ENCODE results near the gene KLHDC10. TPM values are rescaled to one million over a fixed set of nuclear protein-coding genes. Genes with fewer than 3 reads are reported as not detected.
"Not testable (repeated sequence)": the region's sequence is repeated elsewhere in the genome, so short reads cannot be mapped to it uniquely, and the experiment has no call there.

KLHDC10 gene
- total RNA-seq, 1 donor from 2014 or later, result 13.0 TPM

DNA sequence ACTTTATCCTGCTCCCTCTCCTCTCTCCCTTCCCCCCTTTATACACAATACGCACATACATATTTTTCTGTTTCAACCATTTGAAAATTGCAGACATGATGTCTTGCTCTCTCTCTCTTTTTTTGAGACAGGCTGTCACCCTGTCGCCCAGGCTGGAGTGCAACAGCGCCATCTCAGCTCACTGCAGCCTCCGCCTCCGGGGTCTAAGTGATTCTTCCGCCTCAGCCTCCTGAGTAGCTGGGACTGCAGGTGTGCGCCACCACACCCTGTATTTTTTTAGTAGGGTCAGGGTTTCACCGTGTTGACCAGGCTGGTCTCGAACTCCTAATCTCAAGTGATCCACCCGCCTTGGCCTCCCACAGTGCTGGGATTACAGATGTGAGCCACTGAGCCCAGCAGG lies 38.5 kb downstream of the KLHDC10 start:
- no peaks in the 10 kb centered on the region for H3K27me3 ChIP-seq
- DNase-seq (ENCODE audit: low spot score in 2 of 2), result no peak
- H3K4me3 ChIP-seq, result no peak overlapping the region
- intact Hi-C loops (cut with DNase I), result no loop called here
- TF ChIP-seq, protein P1, sequence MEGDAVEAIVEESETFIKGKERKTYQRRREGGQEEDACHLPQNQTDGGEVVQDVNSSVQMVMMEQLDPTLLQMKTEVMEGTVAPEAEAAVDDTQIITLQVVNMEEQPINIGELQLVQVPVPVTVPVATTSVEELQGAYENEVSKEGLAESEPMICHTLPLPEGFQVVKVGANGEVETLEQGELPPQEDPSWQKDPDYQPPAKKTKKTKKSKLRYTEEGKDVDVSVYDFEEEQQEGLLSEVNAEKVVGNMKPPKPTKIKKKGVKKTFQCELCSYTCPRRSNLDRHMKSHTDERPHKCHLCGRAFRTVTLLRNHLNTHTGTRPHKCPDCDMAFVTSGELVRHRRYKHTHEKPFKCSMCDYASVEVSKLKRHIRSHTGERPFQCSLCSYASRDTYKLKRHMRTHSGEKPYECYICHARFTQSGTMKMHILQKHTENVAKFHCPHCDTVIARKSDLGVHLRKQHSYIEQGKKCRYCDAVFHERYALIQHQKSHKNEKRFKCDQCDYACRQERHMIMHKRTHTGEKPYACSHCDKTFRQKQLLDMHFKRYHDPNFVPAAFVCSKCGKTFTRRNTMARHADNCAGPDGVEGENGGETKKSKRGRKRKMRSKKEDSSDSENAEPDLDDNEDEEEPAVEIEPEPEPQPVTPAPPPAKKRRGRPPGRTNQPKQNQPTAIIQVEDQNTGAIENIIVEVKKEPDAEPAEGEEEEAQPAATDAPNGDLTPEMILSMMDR (IDR thresholded peaks at IDR 0.05), result no peak
- H3K4me1 ChIP-seq, result no peaks in the 10 kb centered on the region
- H3K27ac ChIP-seq, result no peak overlapping the region
- no peaks in the 10 kb centered on the region for H3K9me3 ChIP-seq
- no peaks in the 10 kb centered on the region for H3K36me3 ChIP-seq

DNA sequence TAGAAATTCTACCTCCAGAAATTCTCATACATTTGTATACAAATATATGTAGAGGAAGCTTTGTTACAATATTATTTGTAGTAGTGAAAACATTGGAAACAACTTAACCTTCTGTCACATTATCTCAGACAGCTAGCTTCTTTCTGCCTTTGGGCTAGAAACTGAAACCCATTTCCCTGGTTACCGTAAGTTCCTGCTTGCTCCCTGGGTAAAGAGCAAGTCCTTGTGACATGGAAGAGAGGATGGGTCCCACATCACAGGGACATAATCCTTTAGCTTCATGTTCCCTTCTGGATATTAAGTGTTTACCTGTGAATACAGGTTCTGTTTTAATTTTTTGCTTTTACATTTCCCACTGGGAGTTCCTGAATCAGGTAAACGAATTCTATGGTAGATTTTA lies 41.8 kb downstream of the KLHDC10 start:
- Histone ChIP-seq H3K27ac (no peak overlapping the region), H3K36me3 (no peaks in the 10 kb centered on the region), H3K27me3 (no peaks in the 10 kb centered on the region), H3K4me1 (no peaks in the 10 kb centered on the region), H3K4me3 (no peak overlapping the region), H3K9me3 (no peaks in the 10 kb centered on the region)
- no peak for DNase-seq (ENCODE audit: low spot score in 2 of 2)
- TF ChIP-seq, protein P1 (IDR thresholded peaks at IDR 0.05), result no peak
- intact Hi-C loops (cut with DNase I), result no loop called here

DNA sequence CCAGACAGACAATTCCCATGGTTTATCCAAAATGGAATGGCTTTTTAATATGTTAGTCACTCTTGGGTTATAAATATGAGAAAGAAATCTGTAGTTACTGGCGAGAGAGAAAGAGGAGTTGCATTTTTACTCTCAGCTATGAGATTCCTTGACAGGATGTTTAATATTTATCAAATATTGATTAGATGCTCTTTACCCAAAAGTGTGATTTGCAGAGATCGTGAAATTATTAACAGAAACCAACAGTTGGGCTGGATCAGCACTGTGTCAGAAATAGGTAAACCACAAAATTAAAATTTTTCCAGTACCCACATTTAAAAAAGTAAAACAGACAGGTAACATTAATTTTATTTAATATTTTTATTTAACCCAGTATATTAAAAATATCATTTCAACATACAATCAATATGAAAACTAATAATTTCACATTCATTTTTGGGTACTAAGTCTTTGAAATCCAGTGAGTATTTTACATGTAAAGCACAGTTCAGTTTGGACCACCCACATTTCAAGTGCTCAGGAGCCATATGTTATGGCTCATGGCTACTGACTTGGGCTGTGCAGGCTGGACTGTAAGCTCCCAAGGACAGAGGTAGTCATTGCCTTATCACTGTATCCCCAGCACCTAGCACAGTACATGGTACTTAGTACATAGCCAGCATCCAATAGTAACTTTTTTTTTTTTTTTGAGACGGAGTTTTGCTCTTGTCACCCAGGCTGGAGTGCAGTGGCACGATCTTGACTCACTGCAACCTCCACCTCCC lies 42.5 kb downstream of the KLHDC10 start:
- TF ChIP-seq, protein P1 (IDR thresholded peaks at IDR 0.05), result no peak
- H3K9me3 ChIP-seq, result no peaks in the 10 kb centered on the region
- no peak overlapping the region for H3K27ac ChIP-seq
- H3K27me3 ChIP-seq, result no peaks in the 10 kb centered on the region
- peaks cover 0 to 4% of the 10 kb centered on the region in 2 donors for H3K36me3 ChIP-seq
- H3K4me3 ChIP-seq, result no peak overlapping the region
- no peaks in the 10 kb centered on the region for H3K4me1 ChIP-seq
- intact Hi-C loops (cut with DNase I), result no loop called here
- DNase-seq (ENCODE audit: low spot score in 2 of 2), result no peak

DNA sequence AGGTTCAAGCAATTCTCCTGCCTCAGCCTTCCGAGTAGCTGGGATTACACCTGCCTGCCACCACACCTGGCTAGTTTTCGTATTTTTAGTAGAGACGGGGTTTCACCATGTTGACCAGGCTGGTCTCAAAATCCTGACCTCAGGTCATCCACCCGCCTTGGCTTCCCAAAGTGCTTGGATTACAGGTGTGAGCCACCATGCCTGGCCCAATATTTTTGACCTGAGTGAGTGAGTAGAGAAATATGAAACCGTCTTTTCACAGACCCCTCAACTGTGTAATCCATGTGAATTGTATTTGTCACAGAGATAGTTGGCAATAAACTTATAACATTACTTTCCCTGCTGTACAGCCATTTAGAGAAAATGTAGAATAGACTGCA lies 43.1 kb downstream of the KLHDC10 start:
- peaks cover 5 to 10% of the 10 kb centered on the region in 2 donors for H3K36me3 ChIP-seq
- DNase-seq (ENCODE audit: low spot score in 2 of 2); H3K9me3 ChIP-seq; intact Hi-C loops (cut with DNase I); H3K27ac ChIP-seq; H3K4me3 ChIP-seq; H3K27me3 ChIP-seq; H3K4me1 ChIP-seq: not testable (repeated sequence)

DNA sequence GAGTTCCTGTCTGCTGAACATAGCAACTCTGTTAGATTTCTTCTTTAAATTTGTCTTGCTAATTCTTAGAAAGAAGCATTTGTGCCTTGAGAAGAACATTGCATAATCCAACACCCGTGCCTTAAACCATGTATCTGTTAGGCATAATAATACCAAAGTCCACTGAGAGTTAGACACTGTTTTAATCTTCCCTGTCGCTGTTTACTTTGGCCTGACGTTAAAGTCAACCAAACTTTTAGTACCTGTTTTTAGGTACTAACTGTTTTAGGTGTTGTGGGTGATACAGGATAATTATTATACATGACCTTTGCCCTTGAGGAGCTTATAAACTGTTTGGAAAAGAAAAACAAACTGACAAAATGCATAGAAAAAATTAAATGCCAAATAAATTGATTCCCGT lies 43.6 kb downstream of the KLHDC10 start:
- TF ChIP-seq, protein P1 (IDR thresholded peaks at IDR 0.05), result no peak
- H3K27me3 ChIP-seq, result no peaks in the 10 kb centered on the region

DNA sequence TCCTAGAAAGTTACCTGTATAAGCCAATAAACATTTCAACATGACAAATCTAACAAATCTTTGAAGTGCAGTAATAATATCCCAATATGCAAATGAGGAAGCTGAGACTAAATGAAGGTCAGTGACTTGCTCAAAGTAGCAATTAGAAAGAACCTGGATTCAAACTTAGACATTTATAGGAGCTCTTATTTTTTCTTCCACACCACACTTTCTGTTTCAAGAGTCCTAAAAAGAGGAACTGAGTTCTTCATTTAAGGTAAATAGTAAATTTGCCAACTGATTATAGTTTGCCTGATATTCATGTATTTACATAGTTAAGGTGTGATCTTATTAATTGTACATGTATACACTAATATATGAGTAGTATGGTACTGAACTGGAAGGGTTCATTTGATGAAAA lies 44.0 kb downstream of the KLHDC10 start:
- TF ChIP-seq, protein P1 (IDR thresholded peaks at IDR 0.05), result no peak
- Histone ChIP-seq H3K4me3 (no peak overlapping the region), H3K9me3 (no peaks in the 10 kb centered on the region), H3K36me3 (peaks cover 9 to 14% of the 10 kb centered on the region in 2 donors), H3K27ac (no peak overlapping the region), H3K27me3 (no peaks in the 10 kb centered on the region), H3K4me1 (no peaks in the 10 kb centered on the region)
- intact Hi-C loops (cut with DNase I), result no loop called here
- DNase-seq (ENCODE audit: low spot score in 2 of 2), result no peak

More for the DNA sequence above, 43.6 kb downstream of the KLHDC10 start:
- Histone ChIP-seq H3K27ac (no peak overlapping the region), H3K4me3 (no peak overlapping the region), H3K9me3 (no peaks in the 10 kb centered on the region), H3K4me1 (no peaks in the 10 kb centered on the region), H3K36me3 (peaks cover 9 to 14% of the 10 kb centered on the region in 2 donors)
- intact Hi-C loops (cut with DNase I), result no loop called here
- no peak for DNase-seq (ENCODE audit: low spot score in 2 of 2)

Data from ascending aorta (tissue), 2 donors.